PFSK-1 (cell line): Measurements from ENCODE around the gene OXCT2.

Experiments
- SIN3A ChIP-seq: IDR thresholded peaks from 2 replicates; pipeline ENCODE4 v1.6.1; 2012; ENCODE audit warnings: mild to moderate bottlenecking, low read length, moderate library complexity, borderline replicate concordance; ENCODE audit not compliant: insufficient read depth
- TF ChIP-seq, protein P1 (sequence below), 2 experiments: IDR thresholded peaks; 2 replicates each; pipeline versions ENCODE4 v1.6.1 to v1.8.0; 2011 to 2012; ENCODE audit warnings: low read depth in 2 of 2, low read length in 2 of 2, control low read depth in 1 of 2, inconsistent platforms in 1 of 2, mild to moderate bottlenecking in 1 of 2, moderate library complexity in 1 of 2; ENCODE audit not compliant: insufficient read depth in 1 of 2

DNA sequence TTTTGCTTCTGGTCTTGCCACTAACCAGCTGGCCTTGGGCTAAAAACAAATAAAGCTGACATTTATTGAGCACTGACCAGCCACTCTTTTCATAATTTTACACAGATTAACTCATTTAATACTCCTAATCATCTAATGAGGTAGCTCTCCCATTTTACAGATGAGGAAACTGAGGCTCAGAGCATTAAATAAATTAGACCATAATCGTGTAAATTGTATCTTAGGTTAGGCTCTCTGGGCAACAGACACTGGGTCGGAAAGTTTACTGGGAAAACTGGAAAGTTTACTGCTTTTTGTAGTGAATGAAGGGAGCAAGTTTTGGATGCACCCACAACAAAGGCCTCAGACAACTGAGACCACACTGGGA, 10.2 kb upstream of the OXCT2 start:
- TF ChIP-seq SIN3A = no peak
- TF ChIP-seq, protein P1, sequence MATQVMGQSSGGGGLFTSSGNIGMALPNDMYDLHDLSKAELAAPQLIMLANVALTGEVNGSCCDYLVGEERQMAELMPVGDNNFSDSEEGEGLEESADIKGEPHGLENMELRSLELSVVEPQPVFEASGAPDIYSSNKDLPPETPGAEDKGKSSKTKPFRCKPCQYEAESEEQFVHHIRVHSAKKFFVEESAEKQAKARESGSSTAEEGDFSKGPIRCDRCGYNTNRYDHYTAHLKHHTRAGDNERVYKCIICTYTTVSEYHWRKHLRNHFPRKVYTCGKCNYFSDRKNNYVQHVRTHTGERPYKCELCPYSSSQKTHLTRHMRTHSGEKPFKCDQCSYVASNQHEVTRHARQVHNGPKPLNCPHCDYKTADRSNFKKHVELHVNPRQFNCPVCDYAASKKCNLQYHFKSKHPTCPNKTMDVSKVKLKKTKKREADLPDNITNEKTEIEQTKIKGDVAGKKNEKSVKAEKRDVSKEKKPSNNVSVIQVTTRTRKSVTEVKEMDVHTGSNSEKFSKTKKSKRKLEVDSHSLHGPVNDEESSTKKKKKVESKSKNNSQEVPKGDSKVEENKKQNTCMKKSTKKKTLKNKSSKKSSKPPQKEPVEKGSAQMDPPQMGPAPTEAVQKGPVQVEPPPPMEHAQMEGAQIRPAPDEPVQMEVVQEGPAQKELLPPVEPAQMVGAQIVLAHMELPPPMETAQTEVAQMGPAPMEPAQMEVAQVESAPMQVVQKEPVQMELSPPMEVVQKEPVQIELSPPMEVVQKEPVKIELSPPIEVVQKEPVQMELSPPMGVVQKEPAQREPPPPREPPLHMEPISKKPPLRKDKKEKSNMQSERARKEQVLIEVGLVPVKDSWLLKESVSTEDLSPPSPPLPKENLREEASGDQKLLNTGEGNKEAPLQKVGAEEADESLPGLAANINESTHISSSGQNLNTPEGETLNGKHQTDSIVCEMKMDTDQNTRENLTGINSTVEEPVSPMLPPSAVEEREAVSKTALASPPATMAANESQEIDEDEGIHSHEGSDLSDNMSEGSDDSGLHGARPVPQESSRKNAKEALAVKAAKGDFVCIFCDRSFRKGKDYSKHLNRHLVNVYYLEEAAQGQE (IDR thresholded peaks at IDR 0.05; ENCODE audit: insufficient read depth in 1 of 2, low read depth in 2 of 2, low read length in 2 of 2) = no peak
